Astrocyte of the cerebellum (primary cell): ENCODE results near the gene TTLL5.

Experiments
- DNase-seq: peaks from one replicate; pipeline ENCODE4 v3.0.0-alpha.2; 2011; ENCODE audit warnings: low read depth
- H3K4me3 ChIP-seq: 2 replicates; pipeline ENCODE4 v1.5.1; 2011; ENCODE audit warnings: mild to moderate bottlenecking, low read depth, low read length, moderate library complexity
- in situ Hi-C: cut with HindIII; loops from 2 replicates; pipeline ENCODE4 v1.10.0; 2017; ENCODE audit warnings: low sequenced_read_pairs
- TF ChIP-seq, protein P1 (sequence below): IDR thresholded peaks from 2 replicates; pipeline ENCODE4 v1.5.1; 2012; ENCODE audit warnings: low read length, low read depth, moderate library complexity, mild to moderate bottlenecking; ENCODE audit errors: missing control alignments

The TTLL5 gene

DNA sequence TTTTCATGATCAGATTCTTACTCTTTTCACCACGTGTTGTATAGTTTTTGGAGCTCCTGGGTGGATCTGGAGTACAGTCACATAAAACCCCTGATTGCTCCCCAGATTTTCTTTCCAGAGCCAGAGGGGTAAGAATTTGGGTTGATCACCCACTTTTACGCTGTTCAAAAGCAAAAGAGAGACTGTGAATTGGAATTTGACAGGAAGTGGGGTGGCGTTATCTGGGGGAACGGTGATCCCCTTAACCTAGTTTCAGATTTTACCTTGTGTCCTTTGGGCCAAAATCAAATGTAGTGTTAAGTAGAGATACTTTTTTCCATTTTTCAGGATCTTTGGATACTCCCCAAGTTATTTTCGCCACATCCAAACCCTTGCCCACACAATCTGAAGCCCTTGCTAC is 245.2 kb downstream of the TTLL5 start:
- TF ChIP-seq, protein P1, sequence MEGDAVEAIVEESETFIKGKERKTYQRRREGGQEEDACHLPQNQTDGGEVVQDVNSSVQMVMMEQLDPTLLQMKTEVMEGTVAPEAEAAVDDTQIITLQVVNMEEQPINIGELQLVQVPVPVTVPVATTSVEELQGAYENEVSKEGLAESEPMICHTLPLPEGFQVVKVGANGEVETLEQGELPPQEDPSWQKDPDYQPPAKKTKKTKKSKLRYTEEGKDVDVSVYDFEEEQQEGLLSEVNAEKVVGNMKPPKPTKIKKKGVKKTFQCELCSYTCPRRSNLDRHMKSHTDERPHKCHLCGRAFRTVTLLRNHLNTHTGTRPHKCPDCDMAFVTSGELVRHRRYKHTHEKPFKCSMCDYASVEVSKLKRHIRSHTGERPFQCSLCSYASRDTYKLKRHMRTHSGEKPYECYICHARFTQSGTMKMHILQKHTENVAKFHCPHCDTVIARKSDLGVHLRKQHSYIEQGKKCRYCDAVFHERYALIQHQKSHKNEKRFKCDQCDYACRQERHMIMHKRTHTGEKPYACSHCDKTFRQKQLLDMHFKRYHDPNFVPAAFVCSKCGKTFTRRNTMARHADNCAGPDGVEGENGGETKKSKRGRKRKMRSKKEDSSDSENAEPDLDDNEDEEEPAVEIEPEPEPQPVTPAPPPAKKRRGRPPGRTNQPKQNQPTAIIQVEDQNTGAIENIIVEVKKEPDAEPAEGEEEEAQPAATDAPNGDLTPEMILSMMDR: no peak
- DNase-seq: no peak
- in situ Hi-C loops: no loop called here
- no peak overlapping the region for H3K4me3 ChIP-seq

- TF ChIP-seq, protein P1: peak; percentile 83
- no peak overlapping the region for H3K4me3 ChIP-seq
- peak; percentile 41 for DNase-seq
- in situ Hi-C loops: no loop called here
These were observed 245.7 kb downstream of the TTLL5 start for GRCh38 chr14:75906680-75907280.

GRCh38 chr14:75907756-75908359 is 246.8 kb downstream of the TTLL5 start:
- TF ChIP-seq, protein P1: no peak
- DNase-seq: no peak
- in situ Hi-C loops: no loop called here

GRCh38 chr14:75909630-75910029 is 248.6 kb downstream of the TTLL5 start:
- in situ Hi-C loops: no loop called here
- no peak for DNase-seq
- no peak overlapping the region for H3K4me3 ChIP-seq
- TF ChIP-seq, protein P1: no peak

More at GRCh38 chr14:75907756-75908359, 246.8 kb downstream of the TTLL5 start:
- H3K4me3 ChIP-seq: no peak overlapping the region

DNA sequence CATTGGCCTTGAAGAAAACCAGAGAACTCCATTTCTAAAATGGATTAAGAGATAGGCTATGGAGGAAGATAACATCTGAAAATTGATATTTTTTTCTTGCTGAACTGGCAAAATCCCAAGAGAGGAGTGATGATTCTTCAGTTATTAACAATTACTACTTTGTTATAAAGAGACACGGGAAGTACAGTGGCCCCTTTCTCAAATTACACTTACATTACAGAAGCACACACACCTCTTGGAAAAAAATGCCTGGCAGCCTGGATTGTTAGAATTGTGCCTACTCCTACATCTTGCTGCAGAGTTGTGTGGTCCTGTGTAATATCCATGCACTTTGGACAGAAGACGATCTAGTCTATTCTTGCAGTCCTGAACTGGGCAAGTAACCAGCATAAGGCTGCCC is 249.0 kb downstream of the TTLL5 start:
- in situ Hi-C loops: no loop called here
- no peak for DNase-seq
- TF ChIP-seq, protein P1: no peak
- H3K4me3 ChIP-seq: no peak overlapping the region

- in situ Hi-C loops: no loop called here
- DNase-seq: peak; percentile 4
- TF ChIP-seq, protein P1: no peak
- H3K4me3 ChIP-seq: no peak overlapping the region
These were observed 250.8 kb downstream of the TTLL5 start for GRCh38 chr14:75911883-75912282.

GRCh38 chr14:75913183-75913582 is 252.1 kb downstream of the TTLL5 start:
- no peak overlapping the region for H3K4me3 ChIP-seq
- no peak for DNase-seq
- TF ChIP-seq, protein P1: no peak
- in situ Hi-C loops: no loop called here
